Left ventricle myocardium inferior (tissue), 1 donor: Measurements from ENCODE around the gene PRKCB. TPM values are rescaled to one million over a fixed set of nuclear protein-coding genes. Genes with fewer than 3 reads are reported as not detected.
"Not testable (repeated sequence)": the region's sequence is repeated elsewhere in the genome, so short reads cannot be mapped to it uniquely, and the experiment has no call there.

Experiments used
- DNase-seq: peaks from one replicate; pipeline ENCODE4 v3.0.0-alpha.2; 2020
- H3K27ac ChIP-seq: fragments of 200-600 bp; replicated peaks from 2 replicates; pipeline ENCODE4 v1.8.0; 2021
- H3K27me3 ChIP-seq: fragments of 200-600 bp; 2 replicates; pipeline ENCODE4 v1.8.0; 2021; ENCODE audit warnings: low read depth
- H3K36me3 ChIP-seq: fragments of 200-600 bp; 2 replicates; pipeline ENCODE4 v1.8.0; 2021
- H3K4me1 ChIP-seq: fragments of 200-600 bp; 2 replicates; pipeline ENCODE4 v1.8.0; 2021
- H3K4me3 ChIP-seq: fragments of 200-600 bp; 2 replicates; pipeline ENCODE4 v1.8.0; 2021; ENCODE audit warnings: mild to moderate bottlenecking, moderate library complexity
- H3K9me3 ChIP-seq: fragments of 200-600 bp; replicated peaks from 2 replicates; pipeline ENCODE4 v1.8.0; 2021
- CTCF ChIP-seq: fragments of 200-600 bp; IDR thresholded peaks from 2 replicates; pipeline ENCODE4 v1.8.0; 2021; ENCODE audit warnings: antibody characterized with exemption, mild to moderate bottlenecking, borderline replicate concordance
- intact Hi-C: fragments of 100-400 bp; cut with micrococcal nuclease; formaldehyde crosslinking; loops from one replicate; pipeline ENCODE4 v1.11.0; 2022
- total RNA-seq: library from RNA; stranded (reverse); fragmentation: NEBNext Ultra II Directional; extraction: Animal tissue kit (Norgen Biotek cat#: 25700); gene quantifications from one replicate; pipeline ENCODE4 v1.2.1, GENCODE V29; 2021
- donor health status: DM: no; HTN: yes; CAD: no; lungs with severe emphysema.

PRKCB gene
- total RNA-seq, 1 donor from 2014 or later: 1.6 TPM

GRCh38 chr16:23929237-23929636, 93.5 kb downstream of the PRKCB start:
- Histone ChIP-seq H3K4me3 (no peak overlapping the region), H3K27ac (no peak overlapping the region), H3K4me1 (no peaks in the 10 kb centered on the region), H3K36me3 (no peaks in the 10 kb centered on the region), H3K9me3 (no peaks in the 10 kb centered on the region), H3K27me3 (peaks cover 55% of the 10 kb centered on the region)
- DNase-seq: no peak
- no peak for TF ChIP-seq CTCF
- intact Hi-C loops: no loop called here

- TF ChIP-seq CTCF: no peak
- no peak overlapping the region for H3K4me3 ChIP-seq
- H3K4me1 ChIP-seq: no peaks in the 10 kb centered on the region
- H3K9me3 ChIP-seq: no peaks in the 10 kb centered on the region
- no peak for DNase-seq
- H3K27ac ChIP-seq: no peak overlapping the region
- no peaks in the 10 kb centered on the region for H3K36me3 ChIP-seq
- peaks cover 53% of the 10 kb centered on the region for H3K27me3 ChIP-seq
- intact Hi-C loops: no loop called here
Measured at GRCh38 chr16:23929856-23930255, 94.1 kb downstream of the PRKCB start.

GRCh38 chr16:23930791-23931190, 95.0 kb downstream of the PRKCB start:
- Histone ChIP-seq H3K9me3 (no peaks in the 10 kb centered on the region), H3K27ac (no peak overlapping the region), H3K4me3 (no peak overlapping the region), H3K27me3 (peaks cover 49% of the 10 kb centered on the region), H3K36me3 (no peaks in the 10 kb centered on the region), H3K4me1 (no peaks in the 10 kb centered on the region)
- TF ChIP-seq CTCF: no peak
- no peak for DNase-seq
- intact Hi-C loops: no loop called here

GRCh38 chr16:23931199-23931598, 95.4 kb downstream of the PRKCB start:
- intact Hi-C loops: no loop called here
- Histone ChIP-seq H3K4me3 (no peak overlapping the region), H3K27me3 (peaks cover 45% of the 10 kb centered on the region), H3K27ac (no peak overlapping the region), H3K9me3 (no peaks in the 10 kb centered on the region), H3K4me1 (no peaks in the 10 kb centered on the region), H3K36me3 (no peaks in the 10 kb centered on the region)
- no peak for DNase-seq
- TF ChIP-seq CTCF: no peak

GRCh38 chr16:23933650-23934049, 97.9 kb downstream of the PRKCB start:
- H3K36me3 ChIP-seq, H3K27ac ChIP-seq, intact Hi-C loops, DNase-seq, H3K4me3 ChIP-seq, H3K9me3 ChIP-seq, H3K4me1 ChIP-seq: not testable (repeated sequence)
- peaks cover 49% of the 10 kb centered on the region for H3K27me3 ChIP-seq

- H3K9me3 ChIP-seq: no peaks in the 10 kb centered on the region
- no peak overlapping the region for H3K4me3 ChIP-seq
- H3K36me3 ChIP-seq: no peaks in the 10 kb centered on the region
- intact Hi-C loops: no loop called here
- no peak for TF ChIP-seq CTCF
- no peak for DNase-seq
- no peaks in the 10 kb centered on the region for H3K4me1 ChIP-seq
- H3K27ac ChIP-seq: no peak overlapping the region
- peaks cover 40% of the 10 kb centered on the region for H3K27me3 ChIP-seq
Measured at GRCh38 chr16:23934610-23935236, 98.9 kb downstream of the PRKCB start.
